Prostate gland (tissue), 2 donors: ENCODE data around the gene ACSL1.

ENCODE experiments used
- CTCF ChIP-seq, 4 experiments: fragments of 200-600 bp in 2 of 4; fragments of 450-650 bp in 2 of 4; sonication (generic) in 2 of 4; IDR thresholded peaks; 1 replicate in 3 of 4; 2 replicates in 1 of 4; pipeline ENCODE4 v1.5.1; 2016 to 2019; ENCODE audit warnings: antibody characterized with exemption in 4 of 4, mild to moderate bottlenecking in 2 of 4, moderate library complexity in 2 of 4
- POLR2A ChIP-seq: fragments of 450-650 bp; IDR thresholded peaks from one replicate; pipeline ENCODE4 v1.6.1; 2016; ENCODE audit warnings: antibody characterized with exemption, mild to moderate bottlenecking

DNA sequence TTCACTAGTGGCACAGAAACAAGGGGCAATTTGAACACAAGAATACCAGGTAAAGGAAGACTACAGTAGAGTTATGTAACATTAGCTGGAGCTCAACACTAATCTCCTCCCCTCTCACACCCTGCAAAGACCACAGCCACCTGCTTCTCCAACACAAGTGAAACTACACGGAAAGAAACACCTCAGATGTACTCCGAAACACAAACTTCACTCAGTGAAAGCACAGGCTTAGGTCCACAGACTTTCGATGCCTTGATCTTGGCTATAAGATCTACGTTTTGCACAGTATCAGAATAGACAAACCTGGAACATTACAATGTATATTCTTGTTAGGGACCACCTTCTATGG lies 7.6 kb downstream of the ACSL1 start:
- no peak for TF ChIP-seq CTCF (IDR thresholded peaks at IDR 0.05)
- no peak for TF ChIP-seq POLR2A
